Skin of body (tissue), 1 donor: ENCODE data around the gene EAF2. TPM values are rescaled to one million over a fixed set of nuclear protein-coding genes. Genes with fewer than 3 reads are reported as not detected.

Experiments
- total RNA-seq: library from RNA; depleted of rRNA; stranded (reverse); fragments of >200 nt; gene quantifications from one replicate; pipeline ENCODE4 v1.2.3, GENCODE V29; 2014

EAF2 gene
- total RNA-seq, 1 donor from 2014 or later, result 10.0 TPM

Other genes with a start within 250 kb of the EAF2 start
- gene FBXO40, start 241.8 kb upstream of the EAF2 start, total RNA-seq, result 0.59 TPM
- 9.1 TPM for gene HCLS1, start 174.3 kb upstream of the EAF2 start, total RNA-seq
- 51.3 TPM for gene GOLGB1, start 85.5 kb upstream of the EAF2 start, total RNA-seq
- 26.3 TPM for gene IQCB1, start 149 bp upstream of the EAF2 start, total RNA-seq
- 7.7 TPM for gene SLC15A2, start 59.2 kb downstream of the EAF2 start, total RNA-seq
- gene ILDR1, start 187.0 kb downstream of the EAF2 start, total RNA-seq, result 0.49 TPM
- 6.8 TPM for gene CD86, start 220.2 kb downstream of the EAF2 start, total RNA-seq